Psoas muscle (tissue), 8 donors: ENCODE measurements around the gene CHD9. TPM values are rescaled to one million over a fixed set of nuclear protein-coding genes. Genes with fewer than 3 reads are reported as not detected.

Experiments used
- ATAC-seq, 4 donors: fragments of 200-7000 bp; cut with Tn5 transposase; one replicate each; pipeline ENCODE4 v1.9.1; 2020; ENCODE audit warnings: moderate library complexity in 3 of 4, mild to moderate bottlenecking in 2 of 4
- DNase-seq, 2 donors: peaks; one replicate each; pipeline ENCODE4 v3.0.0-alpha.2; 2020
- H3K27ac ChIP-seq: fragments of 200-600 bp; one replicate; pipeline ENCODE4 v1.8.0; 2022
- H3K27me3 ChIP-seq, 3 donors: fragments of 200-600 bp in 1 of 3; one replicate each; pipeline versions ENCODE4 v1.6.1 to v1.8.0; 2013 to 2022; ENCODE audit warnings: low read length in 2 of 3, mild to moderate bottlenecking in 2 of 3, moderate library complexity in 1 of 3; ENCODE audit not compliant: insufficient read depth in 3 of 3
- H3K36me3 ChIP-seq, 2 donors: fragments of 200-600 bp in 1 of 2; one replicate each; pipeline versions ENCODE4 v1.6.1 to v1.8.0; 2013 to 2022; ENCODE audit warnings: low read depth in 1 of 2, mild to moderate bottlenecking in 1 of 2, moderate library complexity in 1 of 2; ENCODE audit not compliant: insufficient read depth in 1 of 2
- H3K4me1 ChIP-seq: fragments of 200-600 bp; one replicate; pipeline ENCODE4 v1.8.0; 2022
- H3K4me3 ChIP-seq: fragments of 200-600 bp; one replicate; pipeline ENCODE4 v1.8.0; 2022; ENCODE audit warnings: mild to moderate bottlenecking
- H3K9me3 ChIP-seq: fragments of 200-600 bp; one replicate; pipeline ENCODE4 v1.8.0; 2022
- WGBS, 3 donors: extraction: QIAGEN DNeasy Blood & Tissue Kit; methylation state at CpG; one replicate each; pipeline versions ENCODE4 v1.1.6 to v1.1.7; 2013; 5-methylcytosine and 5-hydroxymethylcytosine counted together
- intact Hi-C, 2 donors: fragments of 100-400 bp; cut with DNase I; formaldehyde crosslinking; loops; one replicate each; pipeline versions ENCODE4 v1.11.0 to v1.14.2; 2022
- polyA plus RNA-seq, 3 donors: library from polyadenylated mRNA; stranded (reverse); fragments of 200-250 nt; gene quantifications; one replicate each; pipeline ENCODE4 v1.2.3, GENCODE V29; 2013
- total RNA-seq, 4 donors: library from RNA; stranded (reverse); fragmentation: NEBNext Ultra II Directional in 2 of 4; extraction: Animal tissue kit (Norgen Biotek cat#: 25700) in 2 of 4; gene quantifications; one replicate each; pipeline versions ENCODE4 v1.2.1 to v1.2.4, GENCODE V29; 2021 to 2023
- TF ChIP-seq, protein P1 (sequence below): fragments of 200-600 bp; IDR thresholded peaks from one replicate; pipeline ENCODE4 v1.8.0; 2022; ENCODE audit warnings: antibody characterized with exemption
- donor health status: healthy with polysubstance abuse.
- donor health status: DM: no; HTN: no; CAD: no; lungs with moderate emphysema.
- donor health status: Bipolar disorder and iron deficiency.
- donor health status: healthy.
- donor health status: DM: yes; HTN: yes; CAD: no.
- donor health status: DM: no; HTN: no; CAD: no.
- donor health status: DM: no; HTN: no; CAD: no.
- donor health status: DM: yes; HTN: yes; CAD: no.

Gene CHD9
- total and polyA plus RNA-seq, 7 donors: 5.8 to 47.9 (median 36.4) TPM

GRCh38 chr16:53081686-53082407 lies 27.1 kb downstream of the CHD9 start:
- Histone ChIP-seq H3K9me3 (no peaks in the 10 kb centered on the region), H3K36me3 (no peaks in the 10 kb centered on the region), H3K4me1 (peaks cover 55% of the 10 kb centered on the region), H3K27me3 (no peaks in the 10 kb centered on the region), H3K4me3 (no peak overlapping the region), H3K27ac (no peak overlapping the region)
- 96 to 97% (median 96%) methylated on average over 3 of the region's 3 CpGs for WGBS, 3 donors
- intact Hi-C loops: no loop called here
- no peak for ATAC-seq
- TF ChIP-seq, protein P1, sequence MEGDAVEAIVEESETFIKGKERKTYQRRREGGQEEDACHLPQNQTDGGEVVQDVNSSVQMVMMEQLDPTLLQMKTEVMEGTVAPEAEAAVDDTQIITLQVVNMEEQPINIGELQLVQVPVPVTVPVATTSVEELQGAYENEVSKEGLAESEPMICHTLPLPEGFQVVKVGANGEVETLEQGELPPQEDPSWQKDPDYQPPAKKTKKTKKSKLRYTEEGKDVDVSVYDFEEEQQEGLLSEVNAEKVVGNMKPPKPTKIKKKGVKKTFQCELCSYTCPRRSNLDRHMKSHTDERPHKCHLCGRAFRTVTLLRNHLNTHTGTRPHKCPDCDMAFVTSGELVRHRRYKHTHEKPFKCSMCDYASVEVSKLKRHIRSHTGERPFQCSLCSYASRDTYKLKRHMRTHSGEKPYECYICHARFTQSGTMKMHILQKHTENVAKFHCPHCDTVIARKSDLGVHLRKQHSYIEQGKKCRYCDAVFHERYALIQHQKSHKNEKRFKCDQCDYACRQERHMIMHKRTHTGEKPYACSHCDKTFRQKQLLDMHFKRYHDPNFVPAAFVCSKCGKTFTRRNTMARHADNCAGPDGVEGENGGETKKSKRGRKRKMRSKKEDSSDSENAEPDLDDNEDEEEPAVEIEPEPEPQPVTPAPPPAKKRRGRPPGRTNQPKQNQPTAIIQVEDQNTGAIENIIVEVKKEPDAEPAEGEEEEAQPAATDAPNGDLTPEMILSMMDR: no peak
- DNase-seq: no peak

DNA sequence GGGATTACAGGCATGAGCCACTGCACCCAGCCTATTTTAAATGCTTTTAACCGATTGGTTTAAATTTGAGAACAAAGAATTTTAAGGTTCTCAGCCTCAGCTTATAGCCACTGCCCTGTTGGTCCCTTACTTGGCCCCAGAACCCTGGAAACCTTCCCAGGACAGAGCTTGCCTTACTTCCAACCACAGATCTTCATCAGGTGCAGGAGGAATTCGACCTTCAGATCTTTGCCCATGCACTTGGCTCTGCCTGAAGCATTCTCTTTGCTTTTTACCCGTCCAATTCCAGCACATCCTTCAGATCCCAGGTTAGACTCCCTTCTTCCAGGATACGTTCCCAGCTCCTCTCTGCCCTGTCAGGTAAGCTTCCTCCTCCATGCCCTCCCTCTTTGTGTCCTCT lies 27.7 kb downstream of the CHD9 start:
- Histone ChIP-seq H3K9me3 (no peaks in the 10 kb centered on the region), H3K36me3 (no peaks in the 10 kb centered on the region), H3K27ac (no peak overlapping the region), H3K27me3 (no peaks in the 10 kb centered on the region), H3K4me1 (peaks cover 55% of the 10 kb centered on the region), H3K4me3 (no peak overlapping the region)
- DNase-seq (no peak), ATAC-seq (peak in 1 of 4 donors; percentile 37)
- intact Hi-C loops: no loop called here
- whole genome bisulfite sequencing, 3 donors: 32 to 41% (median 33%) methylated on average over 4 of the region's 4 CpGs
- TF ChIP-seq, protein P1: no peak

DNA sequence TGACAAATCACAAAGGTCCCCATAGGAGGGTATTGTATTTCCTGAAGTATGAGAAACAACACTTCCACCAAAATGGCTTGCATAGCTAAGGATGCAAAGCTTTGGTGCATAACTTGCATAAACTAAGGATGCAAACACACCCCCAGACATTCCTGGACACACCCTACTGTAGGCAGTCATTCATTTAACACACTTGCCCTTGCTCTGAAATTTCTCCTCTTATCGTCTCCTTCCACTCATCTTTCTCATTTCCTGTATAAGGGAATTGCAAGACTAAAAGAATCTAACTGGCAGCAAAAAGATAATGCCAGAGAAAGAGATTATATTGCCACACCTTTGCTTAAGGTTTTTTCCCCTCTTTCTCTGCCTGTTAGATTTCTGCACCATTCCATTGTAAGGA lies 28.3 kb downstream of the CHD9 start:
- Histone ChIP-seq H3K27me3 (no peaks in the 10 kb centered on the region), H3K9me3 (no peaks in the 10 kb centered on the region), H3K27ac (no peak overlapping the region), H3K36me3 (no peaks in the 10 kb centered on the region), H3K4me3 (no peak overlapping the region), H3K4me1 (peaks cover 55% of the 10 kb centered on the region)
- intact Hi-C loops: no loop called here
- TF ChIP-seq, protein P1: no peak
- no peak for ATAC-seq
- 71 to 75% (median 73%) methylated on average over 1 of the region's 1 CpG for WGBS, 3 donors
- no peak for DNase-seq

GRCh38 chr16:53084141-53084541 lies 29.4 kb downstream of the CHD9 start:
- intact Hi-C loops: no loop called here
- no peak overlapping the region for H3K4me3 ChIP-seq
- WGBS, 3 donors: 41 to 65% (median 51%) methylated on average over 4 of the region's 4 CpGs
- ATAC-seq: no peak
- no peak overlapping the region for H3K27ac ChIP-seq
- TF ChIP-seq, protein P1: no peak
- H3K9me3 ChIP-seq: no peaks in the 10 kb centered on the region
- DNase-seq: no peak
- peaks cover 56% of the 10 kb centered on the region for H3K4me1 ChIP-seq
- no peaks in the 10 kb centered on the region for H3K27me3 ChIP-seq
- no peaks in the 10 kb centered on the region for H3K36me3 ChIP-seq
